Endothelial cell of umbilical vein (primary cell): ENCODE measurements around the gene HSD17B13. TPM values are rescaled to one million over a fixed set of nuclear protein-coding genes. Genes with fewer than 3 reads are reported as not detected.

Experiments
- BruUV-seq: library from RNA; stranded (reverse); fragments of 400-500 nt; replicated peaks from 2 replicates; lab custom pipeline; 2021; lab: Mats Ljungman, UMichigan
- CTCF ChIA-PET: fragments of 300-600, 350-600 bp; sonication (Branson Sonifier 250); formaldehyde crosslinking; loops from one replicate; lab custom pipeline; 2021; ENCODE audit warnings: antibody characterized with exemption, inconsistent platforms; lab: Charles Lee
- POLR2A ChIA-PET: fragments of 300-600, 350-600 bp; sonication (Branson Sonifier 250); formaldehyde crosslinking; loops from one replicate; lab custom pipeline; 2021; ENCODE audit warnings: antibody characterized with exemption, inconsistent platforms; lab: Charles Lee
- DNase-seq: peaks from one replicate; pipeline ENCODE4 v3.0.0-alpha.2; 2011; ENCODE audit warnings: low read depth, low spot score
- FAIRE-seq: peaks from 2 replicates; lab custom pipeline; 2011; peaks lifted over from hg19 to GRCh38; lab: Jason Lieb, UNC
- H2AFZ ChIP-seq: 2 replicates; pipeline ENCODE4 v1.6.0; 2012; ENCODE audit warnings: low read depth, low read length, control low read depth, inconsistent platforms
- H3K27ac ChIP-seq: 2 replicates; pipeline ENCODE4 v1.5.1; 2011; ENCODE audit warnings: low read depth, mild to moderate bottlenecking, control low read depth, low read length, moderate library complexity; ENCODE audit not compliant: insufficient read depth
- H3K27me3 ChIP-seq, 2 experiments: 2 replicates each; pipeline versions ENCODE4 v1.6.0 to v1.6.1; 2011; ENCODE audit warnings: low read length in 2 of 2, mixed read lengths in 1 of 2; ENCODE audit not compliant: control insufficient read depth in 2 of 2, insufficient read depth in 2 of 2
- H3K36me3 ChIP-seq, 2 experiments: 2 replicates in 1 of 2; 3 replicates in 1 of 2; pipeline ENCODE4 v1.5.1; 2011; ENCODE audit warnings: low read length in 2 of 2, mild to moderate bottlenecking in 1 of 2, moderate library complexity in 1 of 2; ENCODE audit not compliant: control insufficient read depth in 2 of 2, insufficient read depth in 2 of 2; ENCODE audit errors: extremely low read depth in 1 of 2
- H3K4me1 ChIP-seq: 3 replicates; pipeline ENCODE4 v1.5.1; 2011; ENCODE audit warnings: mild to moderate bottlenecking, low read length; ENCODE audit not compliant: control insufficient read depth, insufficient read depth; ENCODE audit errors: extremely low read depth
- H3K4me2 ChIP-seq: 2 replicates; pipeline ENCODE4 v1.6.1; 2011; ENCODE audit warnings: low read length, control low read depth, mixed read lengths; ENCODE audit not compliant: insufficient read depth
- H3K4me3 ChIP-seq, 3 experiments: fragments of 200-600 bp in 1 of 3; sonication (generic), shearing (Covaris generic) in 1 of 3; replicated peaks in 1 of 3; 2 replicates each; pipeline ENCODE4 v1.5.1; 2011 to 2016; ENCODE audit warnings: control low read depth in 3 of 3, low read length in 3 of 3, mild to moderate bottlenecking in 2 of 3, inconsistent platforms in 1 of 3, low read depth in 1 of 3, moderate library complexity in 1 of 3; ENCODE audit not compliant: insufficient read depth in 1 of 3
- H3K79me2 ChIP-seq: 2 replicates; pipeline ENCODE4 v1.6.0; 2012; ENCODE audit warnings: low read length, inconsistent platforms; ENCODE audit not compliant: control insufficient read depth, insufficient read depth
- H3K9ac ChIP-seq: replicated peaks from 2 replicates; pipeline ENCODE3; 2011; ENCODE audit warnings: low read length, control low read depth; ENCODE audit not compliant: insufficient read depth; ENCODE audit errors: extremely low read depth
- H3K9me1 ChIP-seq: replicated peaks from 3 replicates; pipeline ENCODE4 v1.6.0; 2011; ENCODE audit warnings: mild to moderate bottlenecking, low read length; ENCODE audit not compliant: control insufficient read depth, insufficient read depth; ENCODE audit errors: extremely low read depth
- H3K9me3 ChIP-seq: replicated peaks from 2 replicates; pipeline ENCODE4 v1.5.1; 2012; ENCODE audit warnings: low read length, inconsistent platforms; ENCODE audit not compliant: control insufficient read depth, insufficient read depth
- H4K20me1 ChIP-seq: replicated peaks from 2 replicates; pipeline ENCODE3; 2011; ENCODE audit warnings: mild to moderate bottlenecking, low read length; ENCODE audit not compliant: control insufficient read depth, insufficient read depth; ENCODE audit errors: extremely low read depth
- CTCF ChIP-seq, 2 donors: IDR thresholded peaks; 1 replicate in 1 of 2; 2 replicates in 1 of 2; pipeline ENCODE4 v1.5.1; 2011; ENCODE audit warnings: low read length in 2 of 2, mild to moderate bottlenecking in 2 of 2, moderate library complexity in 2 of 2, control low read depth in 1 of 2, inconsistent platforms in 1 of 2, low read depth in 1 of 2; ENCODE audit not compliant: insufficient read depth in 1 of 2; ENCODE audit errors: extremely low read depth in 1 of 2
- JUN ChIP-seq: IDR thresholded peaks from 2 replicates; pipeline ENCODE4 v1.6.1; 2011; ENCODE audit warnings: borderline replicate concordance, low read depth; ENCODE audit not compliant: insufficient read length, insufficient read depth
- MAX ChIP-seq: IDR thresholded peaks from 2 replicates; pipeline ENCODE4 v1.6.1; 2011; ENCODE audit not compliant: insufficient read depth, insufficient read length
- MYC ChIP-seq: IDR thresholded peaks from one replicate; pipeline ENCODE4 v1.6.1; 2011; ENCODE audit warnings: mild to moderate bottlenecking, low read depth, low read length
- POLR2A ChIP-seq: IDR thresholded peaks from 2 replicates; pipeline ENCODE4 v1.6.1; 2012; ENCODE audit warnings: low read depth, mild to moderate bottlenecking, control low read depth, low read length
- POLR2AphosphoS5 ChIP-seq: IDR thresholded peaks from 2 replicates; pipeline ENCODE4 v1.6.1; 2012; ENCODE audit warnings: low read depth, mild to moderate bottlenecking, control low read depth, low read length, moderate library complexity; ENCODE audit not compliant: insufficient read depth
- dilution Hi-C: fragments of 300-500 bp; cut with MboI; formaldehyde crosslinking; loops from one replicate; pipeline ENCODE4 v1.15.0; 2019; ENCODE audit warnings: low sequenced_read_pairs; ENCODE audit not compliant: extremely low pct_ligation_motif_present
- intact Hi-C: fragments of 100-400 bp; cut with micrococcal nuclease; formaldehyde crosslinking; loops from one replicate; pipeline ENCODE4 v1.10.0; 2022
- polyA plus RNA-seq, 4 experiments: library from polyadenylated mRNA; depleted of rRNA in 3 of 4; stranded (reverse) in 3 of 4; unstranded in 1 of 4; fragments of >200 nt; gene quantifications; 2 replicates each; pipeline versions ENCODE4 v1.2.1 to v1.2.3, GENCODE V29; 2011 to 2012; ENCODE audit warnings: missing spikeins in 1 of 4
- total RNA-seq: library from RNA; stranded (reverse); gene quantifications from 2 replicates; pipeline ENCODE4 v1.2.3, GENCODE V29; 2021

The HSD17B13 gene
- total and polyA plus RNA-seq, 2 donors (not counting 3 experiments of a cell fraction or from before 2014, with no cell fraction given) = 0.07 TPM; not detected in 1

- BruUV-seq = no TSS peak
- CTCF ChIA-PET = interaction anchor here (0.9 kb wide), 1 partner anchor 205 kb away, joined by 3 read pairs; no protein-coding TSS in a partner anchor
- TF ChIP-seq CTCF (IDR thresholded peaks at IDR 0.05; ENCODE audit: extremely low read depth in 1 of 2, insufficient read depth in 1 of 2, low read depth in 1 of 2, low read length in 2 of 2) (no peak), JUN (no peak), MYC (no peak), POLR2AphosphoS5 (no peak), MAX (no peak)
These were observed 62.2 kb downstream of the HSD17B13 start for GRCh38 chr4:87260477-87260876.

GRCh38 chr4:87258677-87259076, 64.0 kb downstream of the HSD17B13 start:
- TF ChIP-seq POLR2AphosphoS5 (no peak), POLR2A (no peak)
- no peaks in the 10 kb centered on the region for H3K9me3 ChIP-seq
- peaks cover 0 to 2% of the 10 kb centered on the region in 2 experiments for H3K27me3 ChIP-seq
- intact Hi-C loops = no loop called here
- FAIRE-seq (no peak), DNase-seq (no peak)
- no peaks in the 10 kb centered on the region for H3K79me2 ChIP-seq
- no peaks in the 10 kb centered on the region for H3K9me1 ChIP-seq
- no peak overlapping the region for H3K4me3 ChIP-seq
- no peaks in the 10 kb centered on the region for H3K4me1 ChIP-seq
- dilution Hi-C loops = no loop called here
- POLR2A ChIA-PET = no interaction called here
- CTCF ChIA-PET = no interaction called here
- no peaks in the 10 kb centered on the region for H3K36me3 ChIP-seq
- no peak overlapping the region for H2AFZ ChIP-seq
- H3K4me2 ChIP-seq = no peak overlapping the region
- H3K27ac ChIP-seq = no peak overlapping the region
- H4K20me1 ChIP-seq = no peaks in the 10 kb centered on the region
- no TSS peak for BruUV-seq
- H3K9ac ChIP-seq = no peak overlapping the region

More at GRCh38 chr4:87260477-87260876, 62.2 kb downstream of the HSD17B13 start:
- Histone ChIP-seq H4K20me1 (no peaks in the 10 kb centered on the region), H3K9ac (no peak overlapping the region), H3K27me3 (peaks cover 2 to 5% of the 10 kb centered on the region in 2 experiments), H3K4me2 (no peak overlapping the region), H3K9me3 (no peaks in the 10 kb centered on the region), H3K9me1 (no peaks in the 10 kb centered on the region), H3K4me3 (no peak overlapping the region), H3K4me1 (no peaks in the 10 kb centered on the region), H3K27ac (no peak overlapping the region), H3K79me2 (no peaks in the 10 kb centered on the region), H3K36me3 (no peaks in the 10 kb centered on the region), H2AFZ (no peak overlapping the region)
- dilution Hi-C loops (no loop called here), intact Hi-C loops (no loop called here)
- DNase-seq = no peak
- no peak for FAIRE-seq
- POLR2A ChIA-PET = no interaction called here
